Stimulated activated CD8-positive, alpha-beta memory T cell treated with anti-CD3 and anti-CD28 coated beads, Interleukin-12 subunit alpha, Interleukin-12 subunit beta, amount 100 ng/mL, for 4 hours (primary cell): Measurements from ENCODE around the gene RGPD5.
"Not testable (repeated sequence)": the region's sequence is repeated elsewhere in the genome, so short reads cannot be mapped to it uniquely, and the experiment has no call there.

Experiments used
- DNase-seq: peaks from one replicate; pipeline ENCODE4 v3.0.0-alpha.2; 2020; ENCODE audit warnings: low read depth

The RGPD5 gene

GRCh38 chr2:109794074-109794737 is at the start of gene RGPD5:
Gene RGPD5, plus strand, starts transcription at chr2:109794305. Its CDS starts 161 bp downstream, at chr2:109794466.
- not testable (repeated sequence) for DNase-seq

- DNase-seq: not testable (repeated sequence)
These were observed 42.5 kb upstream of the RGPD5 start for GRCh38 chr2:109751572-109751971.

DNA sequence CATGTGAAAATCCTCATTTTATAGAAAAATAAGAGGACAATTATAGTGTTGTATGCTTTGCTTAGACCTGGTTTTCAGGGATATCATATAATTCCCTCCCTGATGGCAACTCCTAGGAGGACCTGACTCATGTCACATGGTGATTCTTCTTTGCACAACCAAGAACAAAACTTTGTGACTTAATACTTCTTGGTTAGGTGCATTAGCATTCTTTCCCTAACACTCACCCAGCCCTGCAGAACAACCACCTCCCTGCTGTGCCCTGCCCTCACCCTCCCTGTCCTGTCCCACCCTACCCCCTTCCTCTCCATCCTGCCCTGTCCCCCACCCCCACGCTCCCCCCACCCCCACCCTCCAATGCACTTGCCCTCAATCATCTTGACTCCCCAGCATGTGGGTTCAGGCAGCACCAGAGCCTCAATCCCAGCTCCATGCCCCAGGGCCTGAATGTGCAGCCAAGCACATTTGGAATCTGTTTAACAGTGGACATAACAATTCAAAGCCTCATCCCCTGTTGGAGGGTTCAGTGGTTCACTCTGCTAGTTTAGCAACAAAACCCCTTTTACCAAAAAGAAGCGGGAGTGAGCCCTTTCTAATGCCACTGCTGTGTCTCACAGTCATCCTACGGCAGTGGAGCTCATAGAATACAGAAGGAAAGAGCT is 36.8 kb upstream of the RGPD5 start:
- not testable (repeated sequence) for DNase-seq

DNA sequence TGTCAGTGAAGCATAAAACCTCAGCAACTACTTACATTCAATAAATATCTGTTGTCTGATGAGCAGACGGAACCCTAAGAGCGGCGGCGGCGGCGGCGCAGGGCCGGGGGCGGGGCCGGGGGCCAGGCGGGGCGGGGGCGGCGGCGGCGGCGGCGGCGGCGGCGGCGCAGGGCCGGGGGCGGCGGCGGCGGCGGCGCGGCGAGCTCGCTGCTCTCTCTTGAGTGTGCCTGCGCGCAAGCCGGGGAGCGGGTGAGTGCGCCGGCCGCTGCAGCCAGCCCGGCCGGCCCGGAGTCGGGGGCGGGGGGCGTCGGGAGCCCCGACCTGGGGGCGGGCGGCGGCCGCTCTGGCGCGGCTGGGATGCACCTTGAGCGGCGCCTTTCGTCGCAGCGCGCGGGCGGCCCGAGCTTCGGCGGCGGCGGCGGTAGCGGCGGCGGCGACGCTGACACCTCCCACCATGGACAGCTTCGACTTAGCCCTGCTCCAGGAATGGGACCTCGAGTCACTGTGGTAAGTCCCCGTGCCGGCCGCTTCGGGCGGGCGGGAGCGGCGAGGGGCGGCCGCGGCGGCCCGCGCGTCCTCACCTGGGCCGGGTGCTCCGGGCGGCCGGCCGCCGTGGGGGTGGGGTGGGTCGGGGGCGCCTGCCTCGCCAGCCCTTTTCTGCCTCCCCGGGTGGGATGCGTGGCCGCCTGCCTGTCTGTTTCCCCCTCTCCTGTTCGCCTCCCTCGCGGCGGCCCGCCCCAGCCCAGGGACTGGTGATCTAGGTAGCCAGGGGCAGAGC is 33.7 kb upstream of the RGPD5 start:
- not testable (repeated sequence) for DNase-seq

DNA sequence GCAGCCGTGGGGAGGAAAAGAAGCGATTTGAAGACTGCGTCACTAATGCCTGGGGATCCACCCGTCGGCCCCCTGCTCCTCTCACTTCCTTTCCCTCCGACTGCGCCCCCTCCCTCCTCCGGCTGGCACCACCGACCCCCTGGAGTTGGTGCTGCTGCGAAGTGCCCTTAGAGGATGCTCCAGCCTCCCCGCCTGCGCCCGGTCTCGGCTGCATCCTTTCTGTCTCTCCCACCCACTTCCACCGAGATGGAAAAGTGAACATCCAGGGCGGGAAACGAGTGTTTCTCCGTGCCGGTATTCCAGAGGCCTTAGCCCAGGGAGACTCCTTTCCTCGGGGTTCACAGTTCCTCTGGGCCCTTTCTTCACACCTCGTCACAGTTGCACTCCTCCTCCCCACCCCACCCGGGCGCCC is 33.1 kb upstream of the RGPD5 start:
- DNase-seq: not testable (repeated sequence)

DNA sequence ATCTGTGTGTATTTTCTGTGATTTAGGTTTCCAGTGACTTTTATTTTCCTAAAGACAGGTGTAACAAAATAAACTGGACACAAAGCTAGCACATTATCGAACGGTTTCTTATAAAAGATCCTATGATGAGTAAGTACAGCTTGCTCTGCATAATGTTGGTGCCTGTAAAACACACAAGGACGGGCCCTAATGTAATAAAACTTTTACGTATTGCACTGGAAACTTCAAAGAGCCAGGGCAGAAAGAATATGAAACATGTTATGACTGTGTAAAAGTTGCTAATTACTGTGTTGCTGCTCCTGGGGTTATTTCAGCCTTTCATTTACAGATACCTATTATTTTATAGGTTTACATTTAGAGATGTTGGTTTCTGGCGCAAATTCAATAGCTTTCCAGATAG is 32.1 kb upstream of the RGPD5 start:
- not testable (repeated sequence) for DNase-seq

DNA sequence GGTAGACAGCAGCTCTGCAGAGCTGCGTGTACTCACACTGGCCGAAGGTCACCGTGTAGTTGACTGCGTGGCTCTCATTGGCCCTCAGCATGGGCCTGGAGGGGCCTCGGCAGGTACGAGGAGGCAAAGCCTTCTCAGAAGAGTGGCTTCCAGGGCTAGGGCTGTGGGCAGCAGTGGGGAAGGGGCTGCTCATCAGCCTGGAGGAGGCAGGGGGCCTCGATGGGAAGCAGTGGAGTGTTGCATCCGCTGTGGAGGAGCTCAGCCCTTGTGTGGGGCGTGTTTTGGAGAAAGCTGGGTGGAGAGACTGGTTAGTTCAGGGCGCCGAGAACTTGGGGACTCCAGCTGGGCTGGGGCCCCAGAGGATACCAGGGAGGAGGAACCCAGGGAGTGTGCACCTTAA is 28.0 kb upstream of the RGPD5 start:
- not testable (repeated sequence) for DNase-seq

GRCh38 chr2:109766886-109767578 is 27.1 kb upstream of the RGPD5 start:
- not testable (repeated sequence) for DNase-seq

GRCh38 chr2:109768934-109769333 is 25.2 kb upstream of the RGPD5 start:
- not testable (repeated sequence) for DNase-seq

DNA sequence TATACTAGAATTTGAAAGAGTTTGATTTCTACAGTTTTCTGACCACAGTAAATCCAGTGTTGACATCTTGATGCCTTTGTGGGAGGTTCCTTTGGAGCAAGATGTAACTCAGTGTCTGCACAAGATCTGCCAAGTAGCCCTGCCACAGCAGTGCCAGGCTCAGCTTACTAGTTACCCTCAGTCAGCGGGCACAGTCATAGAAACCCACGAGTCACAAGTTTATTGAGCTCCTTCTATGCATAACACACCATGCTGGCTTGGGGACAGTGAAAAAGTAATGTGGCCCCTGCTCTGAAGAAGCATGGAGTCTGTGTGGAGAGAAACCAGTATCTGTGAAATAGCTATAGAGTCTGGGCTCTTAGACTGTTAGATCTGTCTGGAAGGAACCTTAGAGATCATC is 15.0 kb upstream of the RGPD5 start:
- not testable (repeated sequence) for DNase-seq

- DNase-seq: not testable (repeated sequence)
These were observed 12.8 kb upstream of the RGPD5 start for GRCh38 chr2:109781147-109781816.

DNA sequence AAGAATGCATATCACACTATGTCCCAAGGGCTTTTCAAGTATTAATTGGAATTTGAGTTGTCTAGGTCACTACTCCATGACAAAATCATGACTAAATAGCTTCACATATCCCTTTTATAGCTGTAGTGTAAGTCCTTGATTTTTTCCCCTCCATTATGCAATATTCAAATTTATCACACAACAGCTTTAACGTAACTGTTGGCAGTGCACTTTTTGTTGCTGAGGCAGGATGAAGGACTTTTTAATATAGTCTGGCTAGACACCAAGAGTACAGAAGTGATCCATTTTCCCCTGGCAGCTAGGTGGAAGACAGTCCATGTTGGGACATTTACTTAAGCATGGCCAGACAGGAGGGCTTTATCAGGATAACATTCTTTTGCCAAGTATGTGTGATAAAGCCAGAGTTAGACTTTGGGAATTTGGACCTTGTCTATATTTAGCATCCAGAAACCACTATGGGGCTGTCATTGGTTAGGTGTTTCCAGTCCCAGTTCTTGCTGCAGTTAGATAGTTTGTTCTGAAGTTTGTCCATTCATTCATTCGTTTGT is 11.6 kb upstream of the RGPD5 start:
- DNase-seq: not testable (repeated sequence)

GRCh38 chr2:109791530-109792279 is 2.4 kb upstream of the RGPD5 start:
- not testable (repeated sequence) for DNase-seq

DNA sequence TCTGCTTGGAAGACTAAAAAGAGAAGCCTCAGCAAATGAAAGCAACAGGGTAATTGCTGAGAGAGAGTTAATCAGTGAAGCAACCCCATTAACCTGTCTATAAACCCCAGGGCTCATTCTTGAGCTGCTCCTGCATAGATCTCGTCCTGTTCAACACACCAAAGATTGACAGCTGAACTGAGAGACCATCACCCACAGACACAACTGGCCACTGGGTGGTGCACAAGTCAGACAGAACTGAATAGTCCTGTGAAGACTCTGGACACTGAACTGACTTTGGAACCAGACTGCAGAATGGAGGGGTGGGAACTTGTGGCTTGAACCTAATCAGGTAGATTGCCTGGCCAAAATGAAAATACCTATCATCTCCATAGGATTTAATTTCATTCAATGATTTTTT is 1.4 kb upstream of the RGPD5 start:
- DNase-seq: not testable (repeated sequence)

DNA sequence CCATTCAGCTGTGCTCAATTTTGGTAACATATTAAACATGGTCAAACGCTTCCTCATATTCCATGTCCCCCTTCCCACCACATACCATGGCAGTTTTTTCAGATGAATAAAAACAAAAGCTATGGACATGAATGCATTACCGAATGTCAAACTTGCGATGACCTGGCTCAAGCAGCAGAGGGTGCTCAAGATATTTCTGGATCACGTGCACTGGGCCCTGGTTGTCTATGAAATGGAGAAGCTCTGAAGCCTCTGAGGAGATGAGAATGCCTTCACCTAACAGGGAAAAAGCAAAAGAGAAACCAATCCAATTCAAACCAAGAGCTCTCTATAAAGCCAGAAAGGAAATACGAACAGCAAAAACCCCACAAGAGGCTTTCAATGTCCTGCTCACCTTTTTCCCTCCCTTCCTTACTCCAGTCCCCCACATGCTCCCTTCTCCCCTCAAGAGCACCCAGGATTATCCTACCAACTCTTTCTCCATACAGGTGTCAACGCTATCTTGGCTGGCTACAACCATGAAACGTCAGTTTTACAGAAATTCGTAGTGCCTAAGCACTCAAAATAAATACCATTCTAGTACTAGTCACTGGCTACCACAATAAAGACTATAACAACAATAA is 77.1 kb downstream of the RGPD5 start:
- DNase-seq: not testable (repeated sequence)

DNA sequence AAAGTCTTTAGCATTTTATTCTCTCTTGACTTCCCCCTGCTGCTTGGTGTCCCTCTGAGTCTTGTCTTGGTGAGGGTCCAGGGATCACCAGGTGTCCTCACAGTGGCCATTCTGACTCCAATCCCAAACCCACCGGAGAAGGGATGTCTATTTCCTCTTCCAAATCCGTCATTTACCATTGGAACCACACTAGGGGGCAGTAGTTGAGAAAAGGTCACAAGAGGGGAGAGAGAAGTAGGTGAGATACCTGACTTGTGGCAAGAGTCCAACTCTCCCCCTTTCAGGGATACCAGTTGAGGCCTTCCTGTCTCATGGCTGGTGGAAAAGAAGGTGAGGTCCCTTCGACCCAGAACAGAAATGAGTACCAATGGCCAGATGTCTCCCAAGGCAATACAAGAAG is 82.5 kb downstream of the RGPD5 start:
- DNase-seq: not testable (repeated sequence)

- DNase-seq: not testable (repeated sequence)
These were observed 88.0 kb downstream of the RGPD5 start for GRCh38 chr2:109882112-109882511.

DNA sequence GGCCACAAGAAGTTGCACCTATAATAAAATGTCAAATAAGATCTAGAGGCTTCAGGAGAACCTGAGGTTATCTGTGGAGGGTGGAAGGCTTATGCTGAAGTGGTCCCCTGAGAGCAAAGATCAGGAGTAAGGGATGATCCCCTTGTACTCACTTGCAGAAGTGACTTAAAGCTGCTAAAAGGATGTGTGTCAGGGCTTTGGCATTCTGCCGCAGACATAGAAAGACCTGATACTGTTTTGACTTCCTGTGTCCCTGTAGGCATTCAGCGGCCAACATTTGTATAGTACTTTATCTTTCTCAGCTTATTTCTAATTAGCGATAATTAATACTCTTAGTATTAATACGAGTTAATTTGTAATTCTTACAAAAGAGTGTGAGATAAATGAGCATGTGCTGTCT is 94.3 kb downstream of the RGPD5 start:
- not testable (repeated sequence) for DNase-seq

- not testable (repeated sequence) for DNase-seq
These were observed 95.8 kb downstream of the RGPD5 start for GRCh38 chr2:109889909-109890308.

DNA sequence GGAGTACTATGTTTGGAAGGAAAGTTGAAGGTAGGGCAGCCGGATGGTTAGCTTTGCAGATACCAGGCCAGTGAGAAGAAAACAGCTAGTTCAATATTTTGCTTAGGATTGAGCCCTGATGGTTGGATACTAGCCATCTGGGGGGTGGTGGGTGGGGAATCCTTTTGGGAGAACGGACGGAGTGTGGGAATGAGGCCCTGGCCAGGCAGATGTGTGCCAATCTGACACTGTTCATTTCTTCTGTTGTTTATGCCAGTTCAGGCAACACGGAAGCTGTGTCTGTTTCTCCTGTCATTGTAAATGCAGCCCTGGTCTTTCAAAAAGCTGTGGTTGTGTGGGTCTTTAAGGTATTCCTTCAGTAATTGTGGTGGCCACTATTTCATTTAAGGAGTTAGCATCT is 96.9 kb downstream of the RGPD5 start:
- DNase-seq: not testable (repeated sequence)
